ENCODE measurements around the gene GPC1. TPM values are rescaled to one million over a fixed set of nuclear protein-coding genes. Genes with fewer than 3 reads are reported as not detected.

Gene GPC1
- total RNA-seq, 1 donor from 2014 or later: 89.9 TPM

DNA sequence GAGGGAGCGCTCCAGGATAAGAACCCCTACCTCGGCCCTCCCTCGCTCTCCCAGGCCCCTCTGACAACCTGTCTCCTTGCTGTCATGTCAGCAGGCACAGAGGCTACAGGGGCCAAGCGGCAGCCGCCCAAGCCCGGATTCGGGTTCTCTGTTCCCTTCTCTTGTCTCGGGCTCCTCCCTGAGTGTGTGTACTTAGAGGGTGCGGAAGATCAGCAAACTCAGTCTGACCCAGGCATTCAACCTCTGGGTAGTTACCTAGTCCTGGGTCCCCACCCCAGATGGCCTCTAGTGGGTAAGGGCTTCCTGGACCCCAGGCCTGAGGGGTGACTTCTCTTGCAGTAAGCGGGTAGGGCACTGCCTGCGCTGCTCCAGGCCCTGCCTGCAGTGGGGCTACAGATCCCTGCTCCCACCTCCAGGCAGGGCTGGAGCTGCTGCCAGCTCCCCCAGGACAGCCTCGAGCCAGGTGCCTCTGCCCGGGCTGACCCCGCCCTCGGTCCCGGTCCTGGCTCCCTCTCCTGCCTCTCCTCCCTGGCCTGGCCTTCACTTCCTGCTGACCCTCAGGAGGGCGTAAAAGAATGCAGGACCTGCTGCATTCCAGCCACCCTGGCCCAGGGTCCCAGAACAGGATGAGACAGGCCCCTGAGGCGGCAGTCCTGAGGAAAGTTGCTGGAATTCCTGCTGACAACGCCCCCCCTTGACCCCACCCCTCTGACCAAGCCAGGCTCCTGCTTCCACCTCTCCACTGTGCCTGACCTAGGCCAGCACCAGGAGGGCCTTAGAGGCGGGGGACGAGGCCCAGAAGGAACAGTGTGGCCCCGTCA lies 22.0 kb downstream of the GPC1 start:
- no peaks in the 10 kb centered on the region for H3K9me3 Mint-ChIP-seq
- H3K27ac Mint-ChIP-seq (ENCODE audit: unreplicated experiment): no peak overlapping the region
- TF ChIP-seq, protein P1, sequence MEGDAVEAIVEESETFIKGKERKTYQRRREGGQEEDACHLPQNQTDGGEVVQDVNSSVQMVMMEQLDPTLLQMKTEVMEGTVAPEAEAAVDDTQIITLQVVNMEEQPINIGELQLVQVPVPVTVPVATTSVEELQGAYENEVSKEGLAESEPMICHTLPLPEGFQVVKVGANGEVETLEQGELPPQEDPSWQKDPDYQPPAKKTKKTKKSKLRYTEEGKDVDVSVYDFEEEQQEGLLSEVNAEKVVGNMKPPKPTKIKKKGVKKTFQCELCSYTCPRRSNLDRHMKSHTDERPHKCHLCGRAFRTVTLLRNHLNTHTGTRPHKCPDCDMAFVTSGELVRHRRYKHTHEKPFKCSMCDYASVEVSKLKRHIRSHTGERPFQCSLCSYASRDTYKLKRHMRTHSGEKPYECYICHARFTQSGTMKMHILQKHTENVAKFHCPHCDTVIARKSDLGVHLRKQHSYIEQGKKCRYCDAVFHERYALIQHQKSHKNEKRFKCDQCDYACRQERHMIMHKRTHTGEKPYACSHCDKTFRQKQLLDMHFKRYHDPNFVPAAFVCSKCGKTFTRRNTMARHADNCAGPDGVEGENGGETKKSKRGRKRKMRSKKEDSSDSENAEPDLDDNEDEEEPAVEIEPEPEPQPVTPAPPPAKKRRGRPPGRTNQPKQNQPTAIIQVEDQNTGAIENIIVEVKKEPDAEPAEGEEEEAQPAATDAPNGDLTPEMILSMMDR (conservative IDR thresholded peaks at IDR 0.05): no peak
- peaks cover 13% of the 10 kb centered on the region for H3K27me3 Mint-ChIP-seq (ENCODE audit: low read depth)
- DNase-seq (ENCODE audit: low read depth, low spot score): no peak
- H3K4me1 Mint-ChIP-seq: peaks cover 7% of the 10 kb centered on the region
- H3K36me3 Mint-ChIP-seq (ENCODE audit: low read depth): no peaks in the 10 kb centered on the region
- H3K4me3 Mint-ChIP-seq: peak overlapping the region; percentile 62

DNA sequence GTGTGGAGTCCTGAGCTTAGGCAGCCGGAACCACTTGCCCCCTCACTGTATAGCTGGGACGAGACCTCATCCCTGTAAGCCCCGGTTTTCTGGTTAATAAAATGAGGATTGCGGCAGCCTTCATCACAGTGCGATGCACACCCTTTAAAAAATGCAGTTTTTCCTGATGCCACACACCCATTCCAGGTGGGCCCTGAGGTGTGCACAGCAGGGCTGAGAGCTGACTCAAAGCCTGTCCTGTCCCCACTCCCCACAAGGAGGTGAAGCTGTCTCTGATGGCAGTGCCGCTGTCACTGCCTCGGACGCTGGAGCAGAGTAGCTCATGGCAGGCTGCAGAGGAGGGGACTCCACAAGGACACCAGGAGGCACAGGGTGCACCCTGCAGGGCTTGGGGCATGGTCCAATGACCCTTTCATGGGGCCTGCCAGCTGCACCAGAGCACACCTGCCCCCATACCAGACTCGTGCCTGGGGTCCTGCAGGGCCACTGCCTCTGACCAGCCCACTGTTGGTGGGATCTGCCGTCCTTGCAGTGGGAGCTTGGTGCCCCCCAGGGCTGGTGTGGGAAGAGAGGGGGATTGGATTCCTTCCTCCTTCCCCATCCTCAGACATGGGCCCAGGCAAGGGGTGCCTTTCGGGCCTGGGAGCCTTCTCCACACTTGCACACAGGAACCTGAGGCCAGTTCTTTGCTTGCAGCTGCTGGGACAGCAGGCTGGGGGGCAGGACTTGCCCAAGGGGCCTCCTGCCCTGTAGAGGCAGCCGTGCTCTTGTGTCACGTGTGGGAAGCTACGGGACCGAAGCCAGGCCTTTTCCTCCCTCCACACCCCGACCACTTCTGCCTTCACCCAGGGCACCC lies 22.8 kb downstream of the GPC1 start:
- H3K36me3 Mint-ChIP-seq (ENCODE audit: low read depth): no peaks in the 10 kb centered on the region
- no peak overlapping the region for H3K27ac Mint-ChIP-seq (ENCODE audit: unreplicated experiment)
- peak overlapping the region; percentile 34 for H3K4me3 Mint-ChIP-seq
- TF ChIP-seq, protein P1 (conservative IDR thresholded peaks at IDR 0.05): peak; percentile 48
- no peaks in the 10 kb centered on the region for H3K9me3 Mint-ChIP-seq
- peaks cover 13% of the 10 kb centered on the region for H3K27me3 Mint-ChIP-seq (ENCODE audit: low read depth)
- DNase-seq (ENCODE audit: low read depth, low spot score): no peak
- peaks cover 7% of the 10 kb centered on the region for H3K4me1 Mint-ChIP-seq

DNA sequence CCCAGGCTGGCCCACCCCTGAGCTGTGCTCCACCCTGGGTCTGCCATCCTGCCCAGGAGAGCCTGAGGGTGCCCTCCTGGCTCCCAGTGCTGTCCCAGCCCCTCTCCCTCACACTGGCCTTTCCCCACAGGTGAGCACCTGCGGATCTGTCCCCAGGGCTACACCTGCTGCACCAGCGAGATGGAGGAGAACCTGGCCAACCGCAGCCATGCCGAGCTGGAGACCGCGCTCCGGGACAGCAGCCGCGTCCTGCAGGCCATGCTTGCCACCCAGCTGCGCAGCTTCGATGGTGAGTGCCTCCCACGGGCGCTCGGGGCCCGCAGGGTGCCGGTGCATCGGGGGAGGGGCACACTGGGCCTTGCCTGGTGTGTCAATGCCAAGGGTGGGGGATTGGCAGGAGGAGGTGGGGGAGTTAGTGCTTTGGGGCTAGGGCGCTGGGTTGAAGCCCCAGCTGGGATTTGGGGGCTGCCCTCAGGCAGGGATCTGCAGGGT lies 23.5 kb downstream of the GPC1 start:
- H3K27ac Mint-ChIP-seq (ENCODE audit: unreplicated experiment): no peak overlapping the region
- DNase-seq (ENCODE audit: low read depth, low spot score): no peak
- H3K9me3 Mint-ChIP-seq: no peaks in the 10 kb centered on the region
- H3K27me3 Mint-ChIP-seq (ENCODE audit: low read depth): peaks cover 12% of the 10 kb centered on the region
- TF ChIP-seq, protein P1 (conservative IDR thresholded peaks at IDR 0.05): no peak
- H3K36me3 Mint-ChIP-seq (ENCODE audit: low read depth): no peaks in the 10 kb centered on the region
- peaks cover 7% of the 10 kb centered on the region for H3K4me1 Mint-ChIP-seq
- H3K4me3 Mint-ChIP-seq: no peak overlapping the region

DNA sequence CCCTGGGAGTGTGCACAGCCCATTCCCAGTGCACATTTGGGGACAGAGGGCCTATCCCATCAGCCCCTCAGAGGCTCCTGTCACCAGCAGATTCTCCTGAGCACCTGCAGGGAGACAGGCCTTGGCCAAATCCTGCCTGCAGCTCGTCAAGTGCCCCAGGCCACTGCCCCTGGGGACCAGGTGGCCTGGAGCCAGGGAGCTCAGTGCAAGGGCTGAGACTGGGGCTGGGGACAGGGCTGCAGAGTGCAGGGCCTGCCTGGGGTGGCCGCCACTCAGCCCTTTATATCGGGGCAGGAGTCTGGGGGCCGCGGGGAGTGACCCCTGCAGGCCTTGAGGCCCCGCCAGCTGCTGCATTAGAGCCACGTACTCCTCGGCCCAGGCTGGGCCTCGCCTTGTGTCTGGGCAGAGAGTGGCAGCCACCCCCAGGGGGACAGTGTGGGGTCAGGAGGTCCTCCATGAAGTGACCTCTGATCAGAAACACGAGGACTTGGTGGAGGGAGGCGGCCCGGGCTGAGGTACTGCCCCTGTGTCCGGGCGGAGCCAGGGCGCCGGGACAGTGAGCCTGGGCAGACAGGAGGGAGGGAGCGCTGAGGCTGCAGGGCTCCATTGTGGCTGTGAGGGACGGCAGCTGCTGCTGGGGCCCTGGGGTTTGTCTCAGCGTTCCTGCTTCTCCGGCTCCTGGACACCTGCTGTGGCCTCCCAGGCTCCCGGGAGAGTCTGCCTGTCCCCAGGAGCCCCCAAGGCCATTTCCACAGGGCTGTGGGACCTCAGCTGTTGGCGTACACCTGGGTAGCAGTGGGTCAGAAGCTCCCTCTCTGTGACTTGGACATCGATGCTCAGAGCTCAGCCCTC lies 24.2 kb downstream of the GPC1 start:
- DNase-seq (ENCODE audit: low read depth, low spot score): no peak
- peaks cover 4% of the 10 kb centered on the region for H3K36me3 Mint-ChIP-seq (ENCODE audit: low read depth)
- H3K4me1 Mint-ChIP-seq: peaks cover 5% of the 10 kb centered on the region

More for the DNA sequence above, 24.2 kb downstream of the GPC1 start:
- Mint-ChIP-seq H3K27ac (ENCODE audit: unreplicated experiment) (no peak overlapping the region), H3K9me3 (no peaks in the 10 kb centered on the region), H3K4me3 (no peak overlapping the region), H3K27me3 (ENCODE audit: low read depth) (peaks cover 5% of the 10 kb centered on the region)
- TF ChIP-seq, protein P1 (conservative IDR thresholded peaks at IDR 0.05): no peak

Measured in neural crest cell (in vitro differentiated cells).